Measurements from ENCODE around the gene IFNAR1. TPM values are rescaled to one million over a fixed set of nuclear protein-coding genes. Genes with fewer than 3 reads are reported as not detected.
A peak's percentile ranks its signal among the peaks of the same experiment; 100 is the strongest.

The IFNAR1 gene
- total and polyA plus RNA-seq, 2 donors (not counting 1 experiment from before 2014, with no cell fraction given) = 14.8 to 55.7 TPM

DNA sequence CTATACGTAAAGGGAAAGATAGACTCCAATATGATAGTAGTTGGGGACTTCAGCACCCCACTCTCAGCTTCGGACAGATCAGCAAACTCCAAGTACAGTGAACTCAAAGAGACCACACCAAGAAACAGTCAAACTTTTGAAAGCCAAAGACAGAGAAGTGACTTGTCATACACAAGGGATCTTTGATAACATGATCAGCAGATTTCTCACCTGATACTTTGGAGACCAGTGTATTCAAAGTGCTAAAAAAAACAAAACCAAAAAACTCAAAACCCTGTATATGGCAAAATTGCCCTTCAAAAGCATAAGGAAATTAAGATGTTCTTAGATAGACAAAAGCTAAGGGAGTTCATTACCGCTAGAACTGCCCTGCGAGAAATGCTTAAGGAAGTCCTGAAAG is 9.4 kb downstream of the IFNAR1 start:
- Histone ChIP-seq H3K27me3 (replicated peaks in 1 of 4; ENCODE audit: control extremely low read depth in 1 of 4, control insufficient read depth in 3 of 4, insufficient read depth in 4 of 4, low read length in 3 of 4) (no peaks in the 10 kb centered on the region), H2AFZ (ENCODE audit: insufficient read depth, low read depth, low read length, poor library complexity, severe bottlenecking) (no peak overlapping the region), H4K20me1 (ENCODE audit: control insufficient read depth, insufficient read depth, low read length, poor library complexity, severe bottlenecking) (peaks cover 9% of the 10 kb centered on the region), H3K27ac (ENCODE audit: low read length in 2 of 2) (peak overlapping the region in 1 of 2 donors; percentile 74), H3K4me1 (ENCODE audit: control insufficient read depth in 2 of 2, insufficient read depth in 2 of 2, low read length in 2 of 2) (peaks cover 54 to 63% of the 10 kb centered on the region in 2 donors), H3K79me2 (ENCODE audit: control insufficient read depth, insufficient read depth, low read length) (peaks cover 94% of the 10 kb centered on the region), H3K4me3 (ENCODE audit: control extremely low read depth in 1 of 5, extremely low read depth in 1 of 5, insufficient read depth in 1 of 5, low read depth in 2 of 5, low read length in 4 of 5) (no peak overlapping the region), H3K9ac (ENCODE audit: low read length) (no peak overlapping the region), H3K9me3 (ENCODE audit: control extremely low read depth in 1 of 3, control insufficient read depth in 2 of 3, insufficient read depth in 1 of 3, low read length in 2 of 3) (peaks cover 3 to 11% (median 10%) of the 10 kb centered on the region in 3 donors), H3K4me2 (replicated peaks; ENCODE audit: low read depth, low read length, poor library complexity, severe bottlenecking) (peak overlapping the region; percentile 13), H3K36me3 (replicated peaks in 1 of 2; ENCODE audit: control extremely low read depth in 1 of 2, control insufficient read depth in 1 of 2, extremely low read depth in 1 of 2, insufficient read depth in 2 of 2, low read length in 1 of 2) (peaks cover 0 to 39% of the 10 kb centered on the region in 2 experiments)
- no peak for TF ChIP-seq EZH2 (IDR thresholded peaks at IDR 0.05; ENCODE audit: borderline replicate concordance, insufficient read depth, low read depth, low read length, poor library complexity, severe bottlenecking)
- TF ChIP-seq, protein P1, sequence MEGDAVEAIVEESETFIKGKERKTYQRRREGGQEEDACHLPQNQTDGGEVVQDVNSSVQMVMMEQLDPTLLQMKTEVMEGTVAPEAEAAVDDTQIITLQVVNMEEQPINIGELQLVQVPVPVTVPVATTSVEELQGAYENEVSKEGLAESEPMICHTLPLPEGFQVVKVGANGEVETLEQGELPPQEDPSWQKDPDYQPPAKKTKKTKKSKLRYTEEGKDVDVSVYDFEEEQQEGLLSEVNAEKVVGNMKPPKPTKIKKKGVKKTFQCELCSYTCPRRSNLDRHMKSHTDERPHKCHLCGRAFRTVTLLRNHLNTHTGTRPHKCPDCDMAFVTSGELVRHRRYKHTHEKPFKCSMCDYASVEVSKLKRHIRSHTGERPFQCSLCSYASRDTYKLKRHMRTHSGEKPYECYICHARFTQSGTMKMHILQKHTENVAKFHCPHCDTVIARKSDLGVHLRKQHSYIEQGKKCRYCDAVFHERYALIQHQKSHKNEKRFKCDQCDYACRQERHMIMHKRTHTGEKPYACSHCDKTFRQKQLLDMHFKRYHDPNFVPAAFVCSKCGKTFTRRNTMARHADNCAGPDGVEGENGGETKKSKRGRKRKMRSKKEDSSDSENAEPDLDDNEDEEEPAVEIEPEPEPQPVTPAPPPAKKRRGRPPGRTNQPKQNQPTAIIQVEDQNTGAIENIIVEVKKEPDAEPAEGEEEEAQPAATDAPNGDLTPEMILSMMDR (IDR thresholded peaks at IDR 0.05) = no peak
- ATAC-seq (ENCODE audit: low read depth) = no peak
- Mint-ChIP-seq H3K4me1 (peaks cover 66% of the 10 kb centered on the region), H3K9me3 (ENCODE audit: insufficient read depth) (no peaks in the 10 kb centered on the region), H3K27ac (peak overlapping the region; percentile 11), H3K4me3 (no peak overlapping the region), H3K27me3 (no peaks in the 10 kb centered on the region)
- no peak for DNase-seq
- intact Hi-C loops (cut with micrococcal nuclease) = no loop called here
- ChIA-PET POLR2A (interaction anchor here (1.4 kb wide), 1 partner anchor 9 kb away, joined by 3 read pairs; the partner anchor contains the start of gene IFNAR1), CTCF (interaction anchor here (1.0 to 1.8 kb wide), 3 partner anchors 10 to 134 kb away, joined by 3 to 4 read pairs (median 3); partner anchors contain the start of gene IFNAR1)
- 30% methylated on average over 2 of the region's 4 CpGs for whole genome bisulfite sequencing (ENCODE audit: insufficient coverage)

DNA sequence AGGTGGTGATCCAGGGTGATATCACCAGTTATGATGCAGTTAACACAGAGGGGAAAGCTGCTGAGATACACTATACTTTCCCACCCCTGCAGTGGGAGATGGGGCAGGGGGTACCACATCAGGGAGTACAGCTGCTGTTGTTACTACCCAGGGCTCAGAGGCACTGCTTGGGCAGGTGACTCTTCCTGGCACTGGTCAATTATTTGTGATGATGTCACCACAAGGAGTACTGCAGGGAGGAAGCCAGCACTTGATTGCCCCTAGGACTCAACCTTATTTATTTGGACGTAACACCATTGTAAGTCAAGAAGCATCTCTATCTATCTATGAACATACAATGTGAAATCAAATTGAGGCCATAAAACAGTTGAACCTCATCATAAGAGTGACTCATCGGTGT is 10.1 kb downstream of the IFNAR1 start:
- Mint-ChIP-seq H3K4me1 (peaks cover 65% of the 10 kb centered on the region), H3K27me3 (no peaks in the 10 kb centered on the region), H3K9me3 (ENCODE audit: insufficient read depth) (no peaks in the 10 kb centered on the region), H3K27ac (no peak overlapping the region), H3K4me3 (no peak overlapping the region)
- ChIA-PET CTCF (interaction anchor here (1.0 to 1.8 kb wide), 2 partner anchors 110 to 135 kb away, joined by 3 to 4 read pairs; no protein-coding TSS in a partner anchor), POLR2A (interaction anchor here (1.4 kb wide), 1 partner anchor 10 kb away, joined by 3 read pairs; the partner anchor contains the start of gene IFNAR1)
- Histone ChIP-seq H4K20me1 (ENCODE audit: control insufficient read depth, insufficient read depth, low read length, poor library complexity, severe bottlenecking) (peaks cover 9% of the 10 kb centered on the region), H3K9ac (ENCODE audit: low read length) (no peak overlapping the region), H3K79me2 (ENCODE audit: control insufficient read depth, insufficient read depth, low read length) (peaks cover 93% of the 10 kb centered on the region), H2AFZ (ENCODE audit: insufficient read depth, low read depth, low read length, poor library complexity, severe bottlenecking) (no peak overlapping the region), H3K4me3 (ENCODE audit: control extremely low read depth in 1 of 5, extremely low read depth in 1 of 5, insufficient read depth in 1 of 5, low read depth in 2 of 5, low read length in 4 of 5) (no peak overlapping the region), H3K9me3 (ENCODE audit: control extremely low read depth in 1 of 3, control insufficient read depth in 2 of 3, insufficient read depth in 1 of 3, low read length in 2 of 3) (peaks cover 3 to 11% (median 10%) of the 10 kb centered on the region in 3 donors), H3K4me2 (replicated peaks; ENCODE audit: low read depth, low read length, poor library complexity, severe bottlenecking) (no peak overlapping the region), H3K27me3 (replicated peaks in 1 of 4; ENCODE audit: control extremely low read depth in 1 of 4, control insufficient read depth in 3 of 4, insufficient read depth in 4 of 4, low read length in 3 of 4) (no peaks in the 10 kb centered on the region), H3K4me1 (ENCODE audit: control insufficient read depth in 2 of 2, insufficient read depth in 2 of 2, low read length in 2 of 2) (peaks cover 57 to 63% of the 10 kb centered on the region in 2 donors), H3K36me3 (replicated peaks in 1 of 2; ENCODE audit: control extremely low read depth in 1 of 2, control insufficient read depth in 1 of 2, extremely low read depth in 1 of 2, insufficient read depth in 2 of 2, low read length in 1 of 2) (peaks cover 0 to 37% of the 10 kb centered on the region in 2 experiments), H3K27ac (ENCODE audit: low read length in 2 of 2) (peak overlapping the region in 1 of 2 donors; percentile 74)
- no peak for DNase-seq
- WGBS (ENCODE audit: insufficient coverage) = no CpG with 5 or more reads among the region's 2 CpGs
- intact Hi-C loops (cut with micrococcal nuclease) = no loop called here
- no peak for ATAC-seq (ENCODE audit: low read depth)
- TF ChIP-seq, protein P1 (IDR thresholded peaks at IDR 0.05) = no peak
- no peak for TF ChIP-seq EZH2 (IDR thresholded peaks at IDR 0.05; ENCODE audit: borderline replicate concordance, insufficient read depth, low read depth, low read length, poor library complexity, severe bottlenecking)
